Measurements from ENCODE around the gene CCDC186.

CCDC186 gene

DNA sequence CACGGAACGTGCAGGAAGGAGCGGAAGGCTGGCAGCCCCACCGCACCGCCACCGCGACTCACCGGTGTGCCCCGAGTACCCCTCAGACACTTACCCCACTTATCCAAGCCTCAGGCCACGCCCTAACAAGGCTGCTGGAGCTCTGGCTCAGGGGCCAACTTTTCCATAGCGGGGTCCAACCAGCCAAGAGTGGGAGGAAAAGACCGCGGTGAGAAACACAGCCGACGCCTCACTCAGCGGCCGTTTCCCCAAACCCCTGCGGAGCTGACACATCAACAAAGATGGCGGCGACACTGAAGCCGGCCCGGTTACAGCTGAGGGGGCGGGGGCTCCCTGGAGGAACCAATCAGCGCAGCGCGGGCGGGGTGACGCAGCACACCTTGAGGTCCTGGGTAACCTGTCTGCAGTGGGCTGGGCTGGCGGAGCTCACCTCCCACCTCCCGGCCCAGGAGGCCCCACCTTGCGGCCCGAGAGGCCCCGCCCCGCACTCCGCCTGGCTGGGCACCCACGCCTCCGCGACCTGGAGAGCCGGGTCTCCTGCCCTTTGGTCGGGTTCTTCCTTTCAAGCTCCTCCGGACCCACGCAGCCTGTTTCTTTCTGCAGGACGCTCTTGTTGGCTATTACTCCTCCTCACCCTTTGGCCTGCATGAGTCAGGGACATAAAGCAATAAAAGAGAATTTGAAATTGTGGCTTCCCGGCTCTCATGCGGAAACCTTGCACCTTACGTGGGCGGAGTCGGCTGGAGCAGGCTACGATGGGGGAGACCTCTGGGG is at the start of gene CCDC186:
TSS of gene CCDC186 (minus strand) at position 283 of the 774 bp plus-strand sequence. CDS start 10,935 bp downstream, outside the sequence.
- peak; percentile 99 for DNase-seq

DNA sequence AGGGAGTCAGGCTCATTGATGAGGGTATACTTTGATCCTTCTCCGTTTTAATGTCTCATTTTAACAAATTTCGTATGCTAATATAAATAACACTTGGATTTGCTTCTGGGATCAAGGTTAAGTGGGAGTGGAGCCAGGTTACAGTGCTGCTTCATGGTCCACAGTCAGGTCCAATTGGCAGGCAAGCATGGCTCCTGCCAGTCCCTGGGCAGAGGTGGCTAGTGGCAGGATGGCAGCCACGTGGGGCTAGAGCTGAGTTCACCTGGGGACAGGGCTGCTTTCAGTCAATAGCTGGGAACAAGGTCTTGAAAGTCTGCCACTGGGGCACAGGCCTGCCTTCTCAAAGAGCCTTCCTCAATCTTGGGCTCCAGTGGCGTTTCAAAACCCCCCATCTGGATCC is 49.1 kb upstream of the CCDC186 start:
- DNase-seq: no peak

DNA sequence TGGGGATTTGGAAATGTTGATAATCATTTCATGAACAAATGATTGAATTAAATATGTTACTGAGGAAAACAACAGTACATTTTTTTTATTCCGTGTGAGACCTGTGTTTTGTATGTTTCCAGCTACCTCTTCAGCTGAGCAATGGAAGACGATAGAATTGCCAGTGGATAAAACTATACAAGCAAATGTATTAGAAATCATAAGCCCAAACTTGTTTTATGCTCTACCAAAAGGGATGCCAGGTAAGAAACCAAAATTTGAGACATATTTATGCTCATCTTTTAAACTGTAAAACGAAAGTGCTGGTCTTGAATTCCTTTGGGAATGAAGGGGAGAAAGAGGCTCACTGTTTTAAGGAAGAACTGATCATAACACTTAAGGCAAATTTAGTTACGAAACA is 47.2 kb upstream of the CCDC186 start:
- DNase-seq: no peak

DNA sequence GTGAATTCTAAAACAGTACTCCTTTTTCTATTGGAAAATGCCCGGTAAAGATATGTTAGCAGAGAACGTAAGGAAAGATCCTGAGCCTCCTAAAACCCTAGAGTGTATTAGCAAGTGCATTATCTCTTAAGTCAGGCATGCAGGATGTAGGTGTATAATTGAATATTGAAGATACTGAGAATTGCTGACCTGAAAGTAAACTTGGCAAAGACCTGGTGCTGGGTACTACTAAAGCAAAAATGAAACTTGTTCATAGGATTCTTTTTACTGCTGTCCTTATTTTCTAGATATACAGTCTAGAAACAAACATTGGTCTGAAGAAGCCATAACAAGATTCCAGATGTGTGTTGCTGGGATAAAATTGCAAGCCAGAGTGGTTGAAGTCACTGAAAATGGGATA is 46.3 kb upstream of the CCDC186 start:
- DNase-seq: no peak

DNA sequence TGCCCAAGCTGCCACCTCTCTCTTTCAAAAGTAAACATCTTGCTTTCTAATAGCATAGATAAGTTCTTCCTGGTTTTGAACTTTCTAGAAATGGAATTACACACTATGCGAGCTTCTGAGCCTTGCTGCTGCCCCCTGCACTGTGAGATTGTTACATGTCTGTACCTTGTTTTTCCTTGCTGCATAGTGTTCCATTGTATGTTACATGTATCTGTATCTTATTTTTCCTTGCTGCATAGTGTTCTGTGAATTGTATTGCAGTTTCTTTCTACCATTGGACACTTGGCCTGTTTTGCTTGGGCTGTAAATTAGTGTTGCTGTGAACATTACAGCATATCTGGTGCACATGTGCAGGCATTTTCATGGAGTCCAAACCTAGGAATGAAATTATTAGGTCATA is 41.0 kb upstream of the CCDC186 start:
- no peak for DNase-seq

DNA sequence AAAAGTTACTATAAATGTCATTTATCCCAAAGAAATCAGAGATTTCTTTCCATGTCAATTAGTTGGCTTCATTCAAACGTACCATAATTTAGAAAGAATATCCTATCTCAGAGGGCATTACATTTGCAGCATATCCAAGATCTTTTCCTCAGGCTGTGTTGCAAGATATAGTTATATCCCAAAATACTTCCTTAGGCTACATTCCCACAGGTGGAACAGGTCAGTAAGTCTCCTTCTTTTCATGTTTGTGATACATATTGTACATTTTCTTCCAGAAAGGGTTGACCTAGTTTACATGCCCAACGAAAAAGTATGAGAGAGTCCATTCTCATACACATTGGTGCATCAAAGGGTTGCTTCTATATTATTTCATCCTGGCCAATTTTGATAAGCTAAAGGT is 38.1 kb upstream of the CCDC186 start:
- DNase-seq: no peak

DNA sequence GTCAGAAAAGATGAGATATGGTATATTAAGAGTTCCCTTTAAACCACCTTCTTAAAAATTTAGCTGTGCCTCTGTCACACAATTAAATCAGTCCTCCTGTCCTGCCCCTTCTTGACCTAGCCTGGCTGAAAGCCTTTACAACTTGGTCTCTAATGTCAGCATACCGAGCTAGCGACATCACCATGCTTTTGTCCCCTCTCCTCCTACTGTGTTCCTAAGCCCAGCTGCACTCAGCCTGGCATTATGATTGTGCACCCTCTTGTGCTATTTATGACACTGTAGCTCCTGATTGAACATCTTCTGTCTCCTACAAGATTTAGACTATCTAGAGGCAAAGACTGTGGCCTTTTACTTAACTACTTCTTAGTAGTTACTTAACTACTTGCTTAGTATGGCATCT is 34.3 kb upstream of the CCDC186 start:
- DNase-seq: no peak

DNA sequence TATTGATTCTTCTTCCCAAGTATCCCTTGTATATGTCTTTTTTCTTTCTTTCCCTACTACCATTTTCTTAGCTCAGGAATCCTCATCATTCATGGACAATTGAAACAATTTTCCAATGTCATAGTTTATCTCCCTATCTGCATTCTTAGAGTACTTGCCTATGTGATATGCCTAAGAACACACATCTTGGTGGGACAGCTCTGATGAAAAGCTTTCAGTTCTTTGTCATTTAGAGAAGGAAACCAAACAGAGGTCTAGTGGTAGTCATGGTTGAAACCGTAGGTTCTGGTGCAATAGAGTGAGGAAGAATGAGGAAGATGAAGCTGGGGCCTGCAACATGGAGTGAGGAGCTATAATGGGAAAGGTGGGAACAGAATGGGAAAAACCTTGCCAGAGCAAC is 33.3 kb upstream of the CCDC186 start:
- DNase-seq: no peak

DNA sequence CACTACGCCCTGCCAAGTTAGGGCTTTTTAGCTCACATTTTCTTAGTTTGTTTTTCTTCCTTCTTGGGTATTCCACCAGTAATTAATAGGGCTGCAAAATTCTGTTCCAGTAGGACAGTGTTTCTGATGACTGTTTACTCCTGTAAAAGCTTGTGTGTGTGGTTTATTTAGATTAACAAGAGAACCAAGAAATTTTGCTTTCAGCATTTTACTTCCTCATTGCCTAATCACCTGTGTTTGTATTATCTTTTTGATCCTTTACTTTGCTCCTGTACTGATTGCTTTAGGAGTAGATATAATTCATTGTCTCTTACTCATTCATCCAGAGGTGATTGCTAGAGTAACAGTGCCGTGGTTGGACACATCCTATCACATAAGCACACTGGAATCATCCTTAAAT is 32.9 kb upstream of the CCDC186 start:
- peak; percentile 6 for DNase-seq

DNA sequence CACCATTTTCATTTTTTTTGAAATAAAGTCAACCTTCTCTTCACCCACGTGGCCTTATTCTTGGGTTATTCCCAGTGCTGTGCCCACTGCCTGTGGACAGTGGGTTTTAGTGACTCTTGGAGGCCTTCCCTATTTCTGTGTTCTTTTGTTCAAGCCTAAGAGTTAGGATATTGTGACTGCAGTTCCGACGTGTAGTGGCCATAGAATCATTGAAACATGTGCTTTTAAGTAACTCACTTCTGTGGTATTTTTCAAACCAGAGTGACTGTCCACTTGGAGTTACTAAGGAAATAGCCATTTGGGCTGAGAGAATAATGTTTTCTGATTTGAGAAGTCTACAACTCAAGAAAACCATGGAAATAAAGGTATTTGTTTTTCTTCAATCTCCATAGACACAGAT is 28.8 kb upstream of the CCDC186 start:
- no peak for DNase-seq

DNA sequence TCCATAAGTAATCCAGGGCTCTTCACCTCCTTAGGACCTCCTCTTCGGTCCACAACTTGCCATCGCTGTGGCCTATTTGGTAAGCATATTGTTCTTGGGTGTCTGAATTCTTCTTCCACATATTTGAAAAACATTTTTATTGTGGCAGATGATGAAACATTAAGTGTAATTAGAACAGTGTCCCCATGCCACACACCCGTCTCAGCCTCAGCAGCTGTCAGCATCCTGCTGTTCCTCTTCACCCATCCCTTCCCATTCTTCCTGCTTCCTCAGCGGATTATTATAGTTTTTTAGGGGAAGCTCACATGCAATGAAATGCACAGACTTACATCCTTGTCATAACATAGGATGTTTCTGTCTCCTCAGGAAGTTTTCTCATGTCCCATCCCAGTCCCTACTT is 25.2 kb upstream of the CCDC186 start:
- no peak for DNase-seq

DNA sequence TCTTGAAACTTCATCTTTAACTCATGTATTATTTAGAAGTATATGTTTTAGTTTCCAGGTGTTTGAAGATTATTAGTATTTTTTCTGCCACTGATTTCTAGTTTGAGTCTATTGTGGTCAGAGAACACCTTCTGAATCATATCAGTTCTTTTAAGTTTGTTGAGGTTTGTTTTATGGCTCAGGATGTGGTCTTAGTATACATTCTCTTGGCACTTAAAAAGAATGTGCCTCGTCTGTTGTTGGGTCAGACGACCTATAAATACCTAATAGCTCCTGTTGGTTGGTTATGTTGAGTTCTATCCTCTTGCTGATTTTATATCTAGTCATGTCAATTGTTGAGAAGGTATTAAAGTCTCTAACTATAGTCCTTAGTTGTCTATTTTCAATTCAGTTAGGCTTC is 21.1 kb upstream of the CCDC186 start:
- no peak for DNase-seq

DNA sequence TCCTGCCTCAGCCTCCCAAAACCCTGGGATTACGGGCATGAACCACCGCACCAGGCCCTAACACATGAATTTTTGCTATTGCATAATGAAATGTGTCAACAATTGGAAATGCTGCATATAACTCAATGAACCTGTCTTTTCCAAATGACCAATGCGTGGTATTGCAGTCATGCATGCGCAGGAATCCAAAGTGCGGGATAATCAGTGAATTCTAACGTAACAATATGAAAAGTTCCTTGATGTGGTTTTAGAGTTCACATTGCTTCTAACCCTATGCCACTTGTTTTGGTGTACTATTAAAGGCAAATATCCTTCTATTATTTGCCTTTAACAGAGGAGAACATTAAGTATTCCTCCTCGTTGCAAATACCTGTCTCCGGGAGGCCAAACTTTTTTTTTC is 15.7 kb upstream of the CCDC186 start:
- DNase-seq: no peak

DNA sequence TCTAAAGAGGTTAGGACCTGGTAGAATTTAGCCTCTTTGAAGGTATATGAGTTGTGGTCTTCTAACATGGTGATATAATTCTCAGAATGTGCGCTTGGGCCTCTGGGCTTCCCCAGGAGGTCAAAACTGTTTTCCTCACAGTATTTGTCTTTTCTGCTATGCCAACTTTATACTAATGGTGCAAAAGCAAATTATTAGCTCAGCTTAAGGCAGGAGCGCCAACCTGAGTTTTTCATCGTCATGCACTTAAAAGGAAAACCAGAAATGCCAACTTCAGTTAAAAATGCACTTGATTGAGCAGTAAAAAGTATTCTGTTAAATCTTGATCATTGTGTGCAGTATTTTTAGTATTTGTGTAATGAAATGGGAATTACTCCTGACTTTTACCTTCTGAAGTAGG is 14.9 kb upstream of the CCDC186 start:
- no peak for DNase-seq

DNA sequence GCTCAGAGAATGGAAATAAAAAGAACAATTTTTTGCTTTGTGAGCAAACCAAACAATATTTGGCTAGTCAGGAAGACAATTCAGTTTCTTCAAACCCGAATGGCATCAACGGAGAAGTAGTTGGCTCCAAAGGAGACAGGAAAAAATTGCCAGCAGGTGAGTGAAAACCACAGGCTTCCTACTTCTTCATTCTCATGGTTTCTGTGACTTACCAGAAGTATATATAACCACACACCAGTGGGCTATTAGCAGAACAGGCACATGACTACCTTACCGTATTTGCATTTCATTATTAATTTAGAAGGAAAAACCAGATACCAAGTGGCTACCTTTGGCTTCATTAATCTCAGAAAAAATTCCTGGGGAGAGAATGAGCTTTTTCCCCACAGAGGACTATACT is 14.0 kb upstream of the CCDC186 start:
- DNase-seq: no peak

DNA sequence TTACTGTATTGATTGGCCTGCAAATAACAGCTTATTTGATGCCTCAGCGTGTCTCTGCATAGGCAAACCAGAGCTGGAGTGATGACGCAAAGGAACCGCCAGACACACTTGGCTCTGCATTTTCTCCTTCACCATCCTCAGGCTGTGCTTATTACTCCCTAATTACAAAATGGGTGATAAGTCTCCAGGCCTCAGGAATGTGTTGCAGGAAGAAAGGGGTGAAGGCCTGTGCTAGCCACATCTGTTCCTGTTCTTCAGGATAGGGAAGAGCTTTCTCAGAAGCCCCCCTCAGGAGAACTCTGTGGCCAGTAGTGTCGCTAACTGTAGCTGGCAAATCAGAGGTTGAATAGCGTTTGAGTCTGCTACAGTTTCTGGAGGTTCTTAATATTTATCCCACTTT is 10.3 kb upstream of the CCDC186 start:
- DNase-seq: no peak

DNA sequence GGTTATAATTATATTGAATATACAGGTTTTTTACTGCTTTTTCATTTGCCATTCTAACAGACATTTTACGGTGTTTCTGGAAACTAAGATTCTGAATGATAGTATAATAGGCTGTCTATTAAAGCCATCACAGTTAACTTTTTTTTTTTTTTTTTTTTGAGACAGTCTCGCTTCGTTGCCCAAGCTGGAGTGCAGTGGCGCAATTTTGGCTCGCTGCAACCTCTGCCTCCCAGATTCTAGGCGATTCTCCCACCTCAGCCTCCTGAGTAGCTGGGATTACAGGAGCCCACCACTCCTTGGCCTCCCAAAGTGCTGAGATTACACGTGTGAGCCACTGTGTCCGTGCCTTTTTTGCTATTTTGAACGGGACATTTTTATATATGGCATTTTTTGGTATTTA is 9.6 kb upstream of the CCDC186 start:
- no peak for DNase-seq

DNA sequence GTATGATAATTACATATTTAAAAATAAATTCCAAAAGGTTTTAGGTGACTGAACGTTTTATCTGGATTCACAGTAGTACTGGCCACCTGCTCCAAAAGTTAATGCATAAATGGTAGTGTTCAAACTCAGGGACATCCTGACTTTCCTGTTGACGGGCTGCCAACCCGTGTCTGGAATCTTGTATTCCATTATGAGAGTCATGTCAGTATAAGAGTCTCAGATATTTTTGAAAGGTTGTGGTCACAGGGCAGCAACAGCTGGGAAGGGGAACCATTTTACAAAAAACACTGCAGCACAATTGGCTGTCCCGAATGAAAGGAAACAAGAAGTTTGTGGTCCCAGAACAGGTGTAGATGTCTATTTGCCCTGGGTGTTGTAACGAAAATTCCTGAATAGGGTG is 8.0 kb upstream of the CCDC186 start:
- no peak for DNase-seq

DNA sequence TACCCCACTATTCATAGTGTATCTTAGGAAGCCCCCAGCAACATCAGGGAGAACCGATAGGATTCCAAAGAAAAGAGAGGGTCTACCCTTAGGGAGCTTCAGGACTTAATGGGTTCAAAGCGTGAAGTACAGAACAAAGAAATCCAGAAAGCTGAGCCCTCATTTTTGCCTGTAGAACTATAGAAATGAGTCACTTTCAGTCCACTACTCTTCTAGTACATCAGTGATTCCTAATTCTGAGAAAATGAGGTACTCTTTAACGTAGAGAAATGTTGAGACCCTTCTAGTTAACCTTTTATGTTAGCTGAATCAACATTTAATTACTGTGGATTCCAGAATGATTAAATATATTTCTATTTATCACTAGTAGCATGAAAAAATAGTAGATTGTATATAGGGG is 6.9 kb upstream of the CCDC186 start:
- DNase-seq: no peak

DNA sequence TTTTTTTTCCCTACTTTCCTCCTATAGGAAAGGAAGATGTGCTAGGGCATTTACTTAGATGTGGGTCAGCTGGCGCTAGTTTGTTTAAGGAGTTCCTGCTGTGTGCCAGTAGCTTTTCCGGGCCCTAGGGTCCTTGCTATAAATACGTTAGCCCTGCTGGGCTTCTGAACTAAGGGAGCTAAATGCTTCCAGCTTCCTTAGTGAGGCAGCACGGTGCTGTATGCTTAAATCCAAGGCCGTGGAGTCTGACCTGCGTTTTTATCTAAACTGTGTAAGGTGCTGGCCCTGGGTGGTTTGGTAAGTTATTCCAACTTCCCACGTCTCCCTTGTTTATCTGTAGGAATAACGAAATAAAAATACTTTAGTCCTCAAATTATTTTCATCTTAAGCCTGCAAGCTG is 5.7 kb upstream of the CCDC186 start:
- DNase-seq: peak; percentile 22

DNA sequence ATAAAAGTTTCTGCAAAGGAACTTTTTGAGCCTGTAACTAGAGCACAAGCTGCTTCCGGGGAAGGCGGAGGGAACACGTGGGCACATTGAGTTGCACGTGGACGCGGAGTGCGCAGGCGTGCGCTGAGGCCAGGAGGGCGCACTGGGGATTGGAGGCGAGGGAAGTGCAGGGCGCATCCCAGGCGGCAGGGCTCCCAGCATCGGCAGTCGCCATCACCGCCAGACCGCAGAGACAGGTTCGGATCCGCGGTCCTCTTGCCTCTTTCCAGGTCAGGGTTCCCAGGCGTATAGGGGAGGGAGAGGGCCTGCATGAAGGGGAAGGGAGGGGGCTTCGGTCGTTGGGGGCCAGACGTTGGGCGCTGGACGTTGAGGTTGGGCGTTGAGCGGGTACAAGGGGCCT is 5.1 kb upstream of the CCDC186 start, which contains the start of gene TDRD1:
TSS of gene TDRD1 (plus strand) at position 206 of the 400 bp plus-strand sequence. CDS start 8,479 bp downstream, outside the sequence.
- no peak for DNase-seq

DNA sequence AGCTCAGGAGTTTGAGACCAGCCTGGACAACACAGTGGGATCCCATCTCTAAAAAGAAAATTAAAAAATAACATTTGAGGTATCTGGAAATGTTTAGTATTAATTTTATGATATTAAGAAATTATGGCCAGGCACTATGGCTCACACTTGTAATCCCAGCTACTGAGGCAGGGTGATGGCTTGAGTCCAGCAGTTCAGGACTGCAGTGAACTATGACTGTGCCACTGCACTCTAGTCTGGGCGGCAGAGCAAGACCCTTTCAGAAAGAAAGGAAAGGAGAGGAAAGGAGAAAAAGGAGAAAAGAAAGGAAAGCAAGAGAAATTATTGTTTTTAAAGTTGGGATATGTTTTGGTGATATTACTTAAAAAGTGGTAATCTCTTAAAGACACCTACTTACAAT is 2.5 kb upstream of the CCDC186 start:
- no peak for DNase-seq

DNA sequence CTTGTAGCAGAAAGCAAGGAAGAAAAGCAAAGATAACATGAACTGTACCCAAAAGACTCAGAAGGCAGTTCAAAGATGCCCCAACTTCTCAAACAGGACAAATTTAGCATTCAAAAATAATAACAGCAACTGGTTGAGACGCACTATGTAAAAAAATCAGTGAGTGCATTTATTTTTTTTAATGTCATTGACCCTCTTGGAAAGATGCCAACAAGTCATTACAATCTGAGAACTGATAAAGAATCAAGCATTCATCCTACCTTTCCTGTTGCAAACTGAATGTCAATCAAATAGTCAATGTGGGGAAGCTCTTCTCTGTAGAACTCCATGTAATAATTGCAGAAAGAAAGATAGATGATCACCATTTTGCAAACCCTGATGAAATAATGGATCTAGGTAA is 1.7 kb upstream of the CCDC186 start:
- no peak for DNase-seq

DNA sequence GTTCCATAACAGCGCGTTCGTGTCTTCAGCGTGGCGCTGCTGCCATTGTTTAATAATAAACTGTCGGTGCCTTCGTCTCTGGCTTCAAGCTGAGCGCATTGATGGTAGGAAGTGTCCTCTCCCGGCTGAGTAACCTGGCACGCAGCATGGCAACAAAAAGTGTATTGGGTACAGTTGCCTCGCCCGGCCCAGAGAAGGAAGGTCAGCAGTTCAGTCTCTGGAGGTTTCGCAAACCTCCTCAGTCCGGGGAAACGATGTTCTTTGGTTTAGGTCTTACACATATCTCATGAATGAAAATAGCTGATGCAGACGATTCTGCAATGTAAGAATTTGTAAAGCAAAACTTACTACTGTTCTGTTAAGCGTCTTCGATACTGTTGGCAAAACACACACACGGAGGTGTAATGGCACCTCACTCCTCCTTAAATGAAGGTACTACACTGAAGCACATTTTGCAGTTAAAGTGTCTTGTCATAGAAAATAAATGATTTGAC is 739 bp upstream of the CCDC186 start:
- no peak for DNase-seq

DNA sequence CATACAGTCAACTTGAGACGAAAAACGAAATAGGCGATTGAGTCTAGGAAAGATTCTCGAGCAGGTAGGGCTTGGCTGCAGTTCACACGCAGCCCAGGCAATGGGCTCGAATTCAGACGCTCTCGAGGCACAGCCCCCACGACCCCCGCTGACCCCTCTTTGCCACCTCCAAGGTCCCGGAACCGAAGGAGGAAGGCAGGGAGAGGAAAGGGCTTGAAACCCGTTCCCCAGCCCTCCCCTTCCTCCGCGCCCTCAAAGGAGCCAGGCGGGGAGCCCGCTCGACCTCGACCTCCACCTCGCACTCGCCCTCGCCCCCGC is 441 bp downstream of the CCDC186 start:
- no peak for DNase-seq
